Muscle of back (tissue), 10 donors: ENCODE data around the gene COX19. TPM values are rescaled to one million over a fixed set of nuclear protein-coding genes. Genes with fewer than 3 reads are reported as not detected.

Source experiments
- polyA plus RNA-seq, 10 donors: library from polyadenylated mRNA; unstranded; fragments of 120-200 nt; gene quantifications; one replicate each; pipeline ENCODE4 v1.2.1, GENCODE V29; 2013; ENCODE audit not compliant: insufficient read length in 10 of 10

Gene COX19
- polyA plus RNA-seq, 10 donors = 7.0 to 12.4 (median 10.5) TPM

Other genes starting within 250 kb of the COX19 start
- gene DNAAF5, start 248.8 kb downstream of the COX19 start, polyA plus RNA-seq = 10 to 100 TPM; 21.5 to 31.2 (median 24.9) TPM
- 10 to 100 TPM; 18.4 to 39.6 (median 27.5) TPM for gene PRKAR1B, start 248.3 kb downstream of the COX19 start, polyA plus RNA-seq
- gene SUN1, start 143.1 kb downstream of the COX19 start, polyA plus RNA-seq = 100 to 1,000 TPM; 148 to 229 (median 179) TPM
- 10 to 100 TPM; 27.5 to 39.4 (median 36.7) TPM for gene GET4, start 99.0 kb downstream of the COX19 start, polyA plus RNA-seq
- gene ADAP1, start 20.9 kb downstream of the COX19 start, polyA plus RNA-seq = 1 to 10 TPM; 1.4 to 4.3 (median 2.3) TPM
- 10 to 100 TPM in 2 of 10 donors, under 1 TPM in 8; 0.27 to 11.0 (median 0.36) TPM for gene CYP2W1, start 7.6 kb upstream of the COX19 start, polyA plus RNA-seq
- 1 to 10 TPM; 1.4 to 4.4 (median 3.2) TPM for gene GPR146, start 69.0 kb upstream of the COX19 start, polyA plus RNA-seq
- 10 to 100 TPM in 5 of 10 donors, 1 to 10 TPM in 5; 6.5 to 15.5 (median 9.9) TPM for gene GPER1, start 112.6 kb upstream of the COX19 start, polyA plus RNA-seq
- gene ZFAND2A, start 184.6 kb upstream of the COX19 start, polyA plus RNA-seq = 10 to 100 TPM; 10.2 to 17.9 (median 13.8) TPM